ENCODE data around the gene PEPD. TPM values are rescaled to one million over a fixed set of nuclear protein-coding genes. Genes with fewer than 3 reads are reported as not detected.

Gene PEPD
- total RNA-seq, 1 donor from 2014 or later: 30.0 TPM

- no peak overlapping the region for H3K4me3 ChIP-seq
- H3K4me1 ChIP-seq: peaks cover 3% of the 10 kb centered on the region
- DNase-seq: no peak
- H3K27ac ChIP-seq (replicated peaks): no peak overlapping the region
- TF ChIP-seq, protein P1, sequence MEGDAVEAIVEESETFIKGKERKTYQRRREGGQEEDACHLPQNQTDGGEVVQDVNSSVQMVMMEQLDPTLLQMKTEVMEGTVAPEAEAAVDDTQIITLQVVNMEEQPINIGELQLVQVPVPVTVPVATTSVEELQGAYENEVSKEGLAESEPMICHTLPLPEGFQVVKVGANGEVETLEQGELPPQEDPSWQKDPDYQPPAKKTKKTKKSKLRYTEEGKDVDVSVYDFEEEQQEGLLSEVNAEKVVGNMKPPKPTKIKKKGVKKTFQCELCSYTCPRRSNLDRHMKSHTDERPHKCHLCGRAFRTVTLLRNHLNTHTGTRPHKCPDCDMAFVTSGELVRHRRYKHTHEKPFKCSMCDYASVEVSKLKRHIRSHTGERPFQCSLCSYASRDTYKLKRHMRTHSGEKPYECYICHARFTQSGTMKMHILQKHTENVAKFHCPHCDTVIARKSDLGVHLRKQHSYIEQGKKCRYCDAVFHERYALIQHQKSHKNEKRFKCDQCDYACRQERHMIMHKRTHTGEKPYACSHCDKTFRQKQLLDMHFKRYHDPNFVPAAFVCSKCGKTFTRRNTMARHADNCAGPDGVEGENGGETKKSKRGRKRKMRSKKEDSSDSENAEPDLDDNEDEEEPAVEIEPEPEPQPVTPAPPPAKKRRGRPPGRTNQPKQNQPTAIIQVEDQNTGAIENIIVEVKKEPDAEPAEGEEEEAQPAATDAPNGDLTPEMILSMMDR (IDR thresholded peaks at IDR 0.05; ENCODE audit: borderline replicate concordance): no peak
- no peaks in the 10 kb centered on the region for H3K9me3 ChIP-seq (replicated peaks)
- H3K27me3 ChIP-seq (ENCODE audit: low read depth): no peaks in the 10 kb centered on the region
- H3K36me3 ChIP-seq: peaks cover 7% of the 10 kb centered on the region
- intact Hi-C loops (cut with micrococcal nuclease): no loop called here
Observed at GRCh38 chr19:33471111-33471996, 50.2 kb downstream of the PEPD start.

DNA sequence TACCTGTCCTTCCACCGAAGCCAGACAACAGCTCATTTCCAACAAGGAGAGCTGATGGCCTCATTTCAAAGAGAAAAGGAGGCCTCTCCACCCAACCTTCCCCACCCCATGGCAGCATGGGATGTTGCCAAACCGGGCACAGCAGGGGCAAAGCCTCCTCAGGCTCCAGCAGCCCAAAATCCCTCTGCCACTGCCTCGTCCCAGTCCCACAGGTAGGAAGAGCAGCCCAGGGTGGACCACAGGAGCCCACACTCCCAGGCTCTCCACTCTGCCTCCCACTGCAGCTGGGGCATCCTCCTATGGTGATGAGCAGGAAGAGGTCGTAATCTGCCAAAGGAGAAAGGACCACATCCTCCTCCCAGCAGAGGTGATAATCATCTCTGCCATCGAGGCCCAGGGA is 50.9 kb downstream of the PEPD start:
- Histone ChIP-seq H3K36me3 (peaks cover 7% of the 10 kb centered on the region), H3K4me3 (no peak overlapping the region), H3K27ac (replicated peaks) (no peak overlapping the region), H3K9me3 (replicated peaks) (no peaks in the 10 kb centered on the region), H3K4me1 (peaks cover 10% of the 10 kb centered on the region), H3K27me3 (ENCODE audit: low read depth) (no peaks in the 10 kb centered on the region)
- intact Hi-C loops (cut with micrococcal nuclease): no loop called here
- TF ChIP-seq, protein P1 (IDR thresholded peaks at IDR 0.05; ENCODE audit: borderline replicate concordance): no peak
- no peak for DNase-seq

DNA sequence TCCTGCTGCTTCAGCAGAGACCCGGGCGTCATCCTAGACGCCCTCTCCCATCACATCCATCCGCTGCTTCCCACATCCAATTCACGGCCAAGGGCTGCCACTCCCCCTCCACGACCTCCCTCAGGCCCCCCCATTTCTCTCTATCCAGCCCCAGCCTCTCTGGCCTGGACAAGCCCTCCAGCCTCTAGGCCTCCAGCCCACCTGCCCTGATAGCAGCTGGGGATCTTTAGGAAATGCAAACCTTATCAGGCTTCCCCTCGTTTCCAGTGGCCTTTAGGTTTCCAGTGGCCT is 51.6 kb downstream of the PEPD start:
- H3K9me3 ChIP-seq (replicated peaks): no peaks in the 10 kb centered on the region

DNA sequence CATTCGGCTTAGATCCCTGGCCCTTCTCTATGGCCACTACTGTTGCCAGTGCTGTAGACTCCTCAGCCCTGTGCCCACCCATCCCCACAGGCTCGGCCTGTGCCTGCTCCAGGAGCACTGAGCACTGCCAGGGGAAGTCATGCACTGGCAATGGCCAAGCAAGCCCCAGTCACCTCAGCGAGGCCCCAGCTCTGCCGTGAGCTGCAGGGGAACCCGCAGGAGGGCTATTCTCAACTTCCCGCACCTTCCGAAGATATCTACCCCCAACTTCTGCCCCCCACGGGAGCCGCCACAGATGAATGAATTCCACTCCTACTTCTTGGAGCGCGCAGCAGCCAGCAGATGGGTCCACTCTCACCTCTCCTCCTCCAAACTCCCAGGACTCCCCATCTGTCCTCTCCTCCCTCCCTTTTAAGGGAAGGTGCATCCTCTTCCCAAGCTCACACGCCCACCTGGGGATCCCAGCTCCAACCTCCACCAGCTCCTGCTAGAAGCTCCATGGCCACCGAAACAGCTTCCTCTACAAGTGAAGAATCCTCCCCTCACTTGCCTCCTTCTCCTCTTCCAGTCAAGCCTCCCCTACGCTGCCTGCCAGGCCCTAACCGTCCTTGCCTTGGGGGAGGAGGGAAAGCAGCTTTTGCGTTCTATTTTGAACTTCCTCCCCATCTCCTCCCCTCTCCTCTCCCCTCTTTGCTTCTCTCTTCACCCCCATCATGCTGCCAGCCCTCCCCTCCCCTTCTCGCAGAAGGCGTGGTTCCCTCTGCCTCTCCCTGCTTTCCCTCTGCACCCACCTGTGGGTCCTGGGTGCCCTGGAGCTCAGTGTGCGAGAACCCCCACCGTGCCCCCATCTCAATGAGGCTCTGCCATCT is 52.2 kb downstream of the PEPD start:
- no peaks in the 10 kb centered on the region for H3K9me3 ChIP-seq (replicated peaks)
- H3K27ac ChIP-seq (replicated peaks): no peak overlapping the region
- intact Hi-C loops (cut with micrococcal nuclease): no loop called here
- no peak for DNase-seq
- H3K4me3 ChIP-seq: no peak overlapping the region
- H3K27me3 ChIP-seq (ENCODE audit: low read depth): no peaks in the 10 kb centered on the region
- H3K36me3 ChIP-seq: peaks cover 2% of the 10 kb centered on the region
- H3K4me1 ChIP-seq: peaks cover 20% of the 10 kb centered on the region
- TF ChIP-seq, protein P1 (IDR thresholded peaks at IDR 0.05; ENCODE audit: borderline replicate concordance): no peak

More for the DNA sequence above, 51.6 kb downstream of the PEPD start:
- peaks cover 17% of the 10 kb centered on the region for H3K4me1 ChIP-seq
- intact Hi-C loops (cut with micrococcal nuclease): no loop called here
- no peak overlapping the region for H3K27ac ChIP-seq (replicated peaks)
- no peak overlapping the region for H3K4me3 ChIP-seq
- TF ChIP-seq, protein P1 (IDR thresholded peaks at IDR 0.05; ENCODE audit: borderline replicate concordance): no peak
- no peak for DNase-seq
- H3K27me3 ChIP-seq (ENCODE audit: low read depth): no peaks in the 10 kb centered on the region
- H3K36me3 ChIP-seq: peaks cover 7% of the 10 kb centered on the region

- Histone ChIP-seq H3K4me3 (no peak overlapping the region), H3K27ac (replicated peaks) (no peak overlapping the region), H3K36me3 (peaks cover 3% of the 10 kb centered on the region), H3K27me3 (ENCODE audit: low read depth) (no peaks in the 10 kb centered on the region), H3K4me1 (peaks cover 20% of the 10 kb centered on the region), H3K9me3 (replicated peaks) (no peaks in the 10 kb centered on the region)
- DNase-seq: no peak
- intact Hi-C loops (cut with micrococcal nuclease): no loop called here
- TF ChIP-seq, protein P1 (IDR thresholded peaks at IDR 0.05; ENCODE audit: borderline replicate concordance): no peak
Observed at GRCh38 chr19:33468361-33469170, 53.0 kb downstream of the PEPD start.

Data from left ventricle myocardium inferior (tissue), 1 donor.